Measurements from ENCODE around the gene ALOX5. TPM values are rescaled to one million over a fixed set of nuclear protein-coding genes. Genes with fewer than 3 reads are reported as not detected.

The ALOX5 gene
- total and polyA plus RNA-seq, 11 donors, result 1.3 to 36.1 (median 5.8) TPM

DNA sequence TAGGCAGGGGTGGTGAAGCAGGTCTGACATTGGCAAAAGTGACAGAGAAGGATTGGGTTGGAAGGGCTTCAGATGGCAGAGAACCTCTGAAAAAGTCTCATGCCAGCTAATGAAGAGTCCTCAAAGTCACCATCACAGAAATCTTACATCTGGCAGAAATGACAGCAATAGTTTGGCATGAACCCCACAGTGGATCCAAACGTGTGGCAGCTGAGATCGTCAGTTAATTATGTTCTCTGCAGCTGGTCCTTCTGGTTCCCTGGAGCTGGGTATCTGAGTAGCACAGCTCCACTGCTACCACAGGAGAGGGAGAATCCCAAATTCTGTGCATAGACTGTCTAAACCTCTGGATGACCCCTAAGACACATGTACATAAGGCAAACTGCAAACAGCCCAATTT lies 73.4 kb downstream of the ALOX5 start:
- H3K9me3 ChIP-seq, result no peaks in the 10 kb centered on the region
- TF ChIP-seq, protein P1, sequence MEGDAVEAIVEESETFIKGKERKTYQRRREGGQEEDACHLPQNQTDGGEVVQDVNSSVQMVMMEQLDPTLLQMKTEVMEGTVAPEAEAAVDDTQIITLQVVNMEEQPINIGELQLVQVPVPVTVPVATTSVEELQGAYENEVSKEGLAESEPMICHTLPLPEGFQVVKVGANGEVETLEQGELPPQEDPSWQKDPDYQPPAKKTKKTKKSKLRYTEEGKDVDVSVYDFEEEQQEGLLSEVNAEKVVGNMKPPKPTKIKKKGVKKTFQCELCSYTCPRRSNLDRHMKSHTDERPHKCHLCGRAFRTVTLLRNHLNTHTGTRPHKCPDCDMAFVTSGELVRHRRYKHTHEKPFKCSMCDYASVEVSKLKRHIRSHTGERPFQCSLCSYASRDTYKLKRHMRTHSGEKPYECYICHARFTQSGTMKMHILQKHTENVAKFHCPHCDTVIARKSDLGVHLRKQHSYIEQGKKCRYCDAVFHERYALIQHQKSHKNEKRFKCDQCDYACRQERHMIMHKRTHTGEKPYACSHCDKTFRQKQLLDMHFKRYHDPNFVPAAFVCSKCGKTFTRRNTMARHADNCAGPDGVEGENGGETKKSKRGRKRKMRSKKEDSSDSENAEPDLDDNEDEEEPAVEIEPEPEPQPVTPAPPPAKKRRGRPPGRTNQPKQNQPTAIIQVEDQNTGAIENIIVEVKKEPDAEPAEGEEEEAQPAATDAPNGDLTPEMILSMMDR (IDR thresholded peaks at IDR 0.05), result no peak
- no peak for TF ChIP-seq POLR2A (IDR thresholded peaks at IDR 0.05)
- 20 to 53% (median 37%) methylated on average over 2 of the region's 2 CpGs for WGBS, 4 donors
- H3K27me3 ChIP-seq, result no peaks in the 10 kb centered on the region
- DNase-seq, result no peak
- no peak overlapping the region for H3K27ac ChIP-seq
- intact Hi-C loops (cut with DNase I), result no loop called here
- ATAC-seq, result no peak
- H3K4me1 ChIP-seq, result peaks cover 0 to 8% (median 0%) of the 10 kb centered on the region in 12 donors
- H3K36me3 ChIP-seq, result no peaks in the 10 kb centered on the region
- H3K4me3 ChIP-seq, result no peak overlapping the region

DNA sequence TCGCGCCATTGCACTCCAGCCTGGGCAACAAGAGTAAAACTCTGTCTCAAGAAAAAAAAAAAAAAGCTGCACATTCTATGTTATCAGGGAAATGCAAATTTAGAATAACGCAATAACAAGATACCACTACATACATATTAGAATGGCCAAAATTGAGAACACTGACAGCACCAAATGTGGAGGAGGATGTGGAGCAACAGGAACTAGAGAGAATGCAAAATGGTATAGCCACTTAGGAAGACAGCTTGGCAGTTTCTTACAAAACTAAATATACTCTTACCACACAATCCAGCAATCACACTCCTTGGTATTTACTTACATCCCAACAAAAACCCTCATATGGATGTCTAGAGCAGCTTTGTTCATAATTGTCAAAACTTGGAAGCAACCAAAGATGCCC lies 76.8 kb downstream of the ALOX5 start:
- Histone ChIP-seq H3K36me3 (peaks cover 0 to 2% (median 0%) of the 10 kb centered on the region in 9 donors), H3K27ac (no peak overlapping the region), H3K4me3 (no peak overlapping the region), H3K9me3 (no peaks in the 10 kb centered on the region), H3K4me1 (peaks cover 0 to 32% (median 18%) of the 10 kb centered on the region in 12 donors), H3K27me3 (no peaks in the 10 kb centered on the region)
- ATAC-seq (no peak), DNase-seq (no peak)
- intact Hi-C loops (cut with DNase I), result loop anchor here in 2 of 10 donors (10.0 kb wide), 2 partner anchors 196 to 206 kb away; no protein-coding TSS in a partner anchor
- no peak for TF ChIP-seq POLR2A (IDR thresholded peaks at IDR 0.05)
- TF ChIP-seq, protein P1 (IDR thresholded peaks at IDR 0.05), result no peak
- 92 to 96% (median 94%) methylated on average over 3 of the region's 3 CpGs for WGBS, 4 donors

DNA sequence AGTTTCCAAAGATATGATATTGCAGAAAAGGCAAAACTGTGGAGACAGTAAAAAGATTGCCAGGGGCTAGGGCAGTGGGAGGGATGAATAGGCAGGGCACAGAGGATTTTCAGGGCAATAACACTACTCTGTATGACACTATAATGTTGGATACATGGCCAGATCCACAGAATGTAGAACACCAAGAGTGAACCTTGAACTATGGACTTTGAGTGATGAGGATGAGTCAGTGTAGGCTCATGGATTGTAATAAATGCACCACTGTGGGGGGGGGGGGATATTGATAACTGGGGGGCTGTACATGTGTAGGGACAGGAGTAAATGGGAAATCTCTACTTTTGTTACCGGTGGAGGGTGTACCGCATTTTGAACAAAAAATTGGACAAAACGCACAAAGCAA lies 77.4 kb downstream of the ALOX5 start:
- WGBS, 4 donors, result 94 to 98% (median 97%) methylated on average over 3 of the region's 3 CpGs
- no peak overlapping the region for H3K27ac ChIP-seq
- H3K36me3 ChIP-seq, result peaks cover 0 to 7% (median 0%) of the 10 kb centered on the region in 9 donors
- H3K4me3 ChIP-seq, result no peak overlapping the region
- no peak for ATAC-seq
- no peaks in the 10 kb centered on the region for H3K27me3 ChIP-seq
- no peak for DNase-seq
- intact Hi-C loops (cut with DNase I), result loop anchor here in 2 of 10 donors (10.0 kb wide), 2 partner anchors 197 to 207 kb away; no protein-coding TSS in a partner anchor
- peaks cover 0 to 28% (median 17%) of the 10 kb centered on the region in 12 donors for H3K4me1 ChIP-seq
- TF ChIP-seq, protein P1 (IDR thresholded peaks at IDR 0.05), result no peak
- TF ChIP-seq POLR2A (IDR thresholded peaks at IDR 0.05), result no peak
- no peaks in the 10 kb centered on the region for H3K9me3 ChIP-seq

DNA sequence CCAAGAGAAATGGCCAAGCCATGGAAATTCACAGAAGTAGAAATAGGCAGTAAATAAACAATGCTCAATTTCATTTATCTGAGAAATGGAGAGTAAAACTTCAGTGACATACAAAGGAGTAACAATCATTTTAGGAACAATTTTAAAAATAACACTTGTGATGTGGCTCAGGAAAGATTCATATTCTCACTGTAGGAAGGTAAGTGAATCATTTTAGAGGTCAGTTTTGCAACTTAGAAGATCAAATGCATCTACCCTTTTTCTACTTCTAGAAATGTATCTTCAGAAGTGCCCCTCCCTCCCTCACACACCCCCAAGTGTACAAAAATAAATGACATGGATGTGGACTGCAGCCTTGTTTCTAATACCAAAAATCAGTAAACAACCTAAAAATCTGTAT lies 78.3 kb downstream of the ALOX5 start:
- peaks cover 0 to 16% (median 7%) of the 10 kb centered on the region in 9 donors for H3K36me3 ChIP-seq
- H3K27ac ChIP-seq, result peak overlapping the region in 1 of 12 donors; percentile 54
- DNase-seq, result no peak
- no peak overlapping the region for H3K4me3 ChIP-seq
- no peak for ATAC-seq
- intact Hi-C loops (cut with DNase I), result loop anchor here in 2 of 10 donors (10.0 kb wide), 2 partner anchors 197 to 207 kb away; no protein-coding TSS in a partner anchor
- H3K4me1 ChIP-seq, result peaks cover 0 to 28% (median 17%) of the 10 kb centered on the region in 12 donors
- TF ChIP-seq, protein P1 (IDR thresholded peaks at IDR 0.05), result no peak
- no peak for TF ChIP-seq POLR2A (IDR thresholded peaks at IDR 0.05)
- H3K27me3 ChIP-seq, result no peaks in the 10 kb centered on the region
- no peaks in the 10 kb centered on the region for H3K9me3 ChIP-seq

Data from heart left ventricle (tissue), 16 donors.